Neural progenitor cell (in vitro differentiated cells): ENCODE measurements around the gene CD9. TPM values are rescaled to one million over a fixed set of nuclear protein-coding genes. Genes with fewer than 3 reads are reported as not detected.

Source experiments
- DNase-seq: peaks from one replicate; pipeline ENCODE4 v3.0.0-alpha.2; 2016; ENCODE audit warnings: low spot score
- H2AFZ ChIP-seq: fragments of 200-600 bp; sonication (generic); replicated peaks from 2 replicates; pipeline ENCODE4 v1.6.1; 2016; ENCODE audit warnings: antibody characterized with exemption
- H3F3A ChIP-seq: fragments of 200-600 bp; sonication (generic); 2 replicates; pipeline ENCODE4 v1.6.1; 2016; ENCODE audit warnings: antibody characterized with exemption, low read depth
- H3K27ac ChIP-seq: fragments of 200-600 bp; sonication (generic); 2 replicates; pipeline ENCODE4 v1.5.1; 2016; ENCODE audit warnings: mild to moderate bottlenecking
- H3K27me3 ChIP-seq: fragments of 200-600 bp; sonication (generic); 2 replicates; pipeline ENCODE4 v1.6.1; 2016; ENCODE audit warnings: mild to moderate bottlenecking, moderate library complexity
- H3K36me3 ChIP-seq: fragments of 200-600 bp; sonication (generic); 2 replicates; pipeline ENCODE4 v1.5.1; 2016
- H3K4me1 ChIP-seq: fragments of 200-600 bp; sonication (generic); 2 replicates; pipeline ENCODE4 v1.6.1; 2016; ENCODE audit warnings: mixed run types
- H3K4me2 ChIP-seq: fragments of 200-600 bp; sonication (generic); 2 replicates; pipeline ENCODE4 v1.6.1; 2016
- H3K4me3 ChIP-seq: fragments of 200-600 bp; sonication (generic); 2 replicates; pipeline ENCODE4 v1.5.1; 2016
- H3K79me2 ChIP-seq: fragments of 200-600 bp; sonication (generic); 2 replicates; pipeline ENCODE4 v1.6.1; 2016; ENCODE audit warnings: low read depth
- H3K9ac ChIP-seq: fragments of 200-600 bp; sonication (generic); 2 replicates; pipeline ENCODE4 v1.6.1; 2016
- H3K9me3 ChIP-seq: fragments of 200-600 bp; sonication (generic); 2 replicates; pipeline ENCODE4 v1.5.1; 2016; ENCODE audit warnings: low read depth
- H4K20me1 ChIP-seq: fragments of 200-600 bp; sonication (generic); 2 replicates; pipeline ENCODE4 v1.6.1; 2016; ENCODE audit warnings: low read depth
- H3K27ac Mint-ChIP-seq: 3 replicates; pipeline ENCODE4 v1.8.0; 2021; ENCODE audit warnings: mixed read lengths
- H3K27me3 Mint-ChIP-seq: 2 replicates; pipeline ENCODE4 v1.8.0; 2022; ENCODE audit warnings: low read depth, mild to moderate bottlenecking, inconsistent platforms, moderate library complexity, mixed read lengths; ENCODE audit not compliant: insufficient read depth
- H3K36me3 Mint-ChIP-seq: 3 replicates; pipeline ENCODE4 v1.8.0; 2021; ENCODE audit warnings: mixed read lengths
- H3K4me1 Mint-ChIP-seq: 3 replicates; pipeline ENCODE4 v1.8.0; 2021; ENCODE audit warnings: mixed read lengths
- H3K4me3 Mint-ChIP-seq: 3 replicates; pipeline ENCODE4 v1.8.0; 2021; ENCODE audit warnings: mild to moderate bottlenecking, moderate library complexity, mixed read lengths
- H3K9me3 Mint-ChIP-seq: 3 replicates; pipeline ENCODE4 v1.8.0; 2020; ENCODE audit warnings: mixed read lengths
- EZH2 ChIP-seq: fragments of 200-600 bp; sonication (generic); IDR thresholded peaks from 2 replicates; pipeline ENCODE4 v1.6.1; 2017; ENCODE audit warnings: antibody characterized with exemption, mild to moderate bottlenecking, moderate library complexity
- EZH2phosphoT487 ChIP-seq: fragments of 200-600 bp; sonication (generic); IDR thresholded peaks from 2 replicates; pipeline ENCODE4 v1.6.1; 2017; ENCODE audit warnings: antibody characterized with exemption
- total RNA-seq: library from RNA; depleted of rRNA; stranded (reverse); fragments of >200 nt; gene quantifications from 2 replicates; pipeline ENCODE4 v1.2.3, GENCODE V29; 2015; ENCODE audit warnings: low replicate concordance
- TF ChIP-seq, protein P1 (sequence below): fragments of 200-600 bp; sonication (generic); IDR thresholded peaks from 2 replicates; pipeline ENCODE4 v1.5.1; 2017; ENCODE audit warnings: antibody characterized with exemption, mild to moderate bottlenecking

The CD9 gene
- total RNA-seq, 1 donor from 2014 or later, result 3.6 TPM

DNA sequence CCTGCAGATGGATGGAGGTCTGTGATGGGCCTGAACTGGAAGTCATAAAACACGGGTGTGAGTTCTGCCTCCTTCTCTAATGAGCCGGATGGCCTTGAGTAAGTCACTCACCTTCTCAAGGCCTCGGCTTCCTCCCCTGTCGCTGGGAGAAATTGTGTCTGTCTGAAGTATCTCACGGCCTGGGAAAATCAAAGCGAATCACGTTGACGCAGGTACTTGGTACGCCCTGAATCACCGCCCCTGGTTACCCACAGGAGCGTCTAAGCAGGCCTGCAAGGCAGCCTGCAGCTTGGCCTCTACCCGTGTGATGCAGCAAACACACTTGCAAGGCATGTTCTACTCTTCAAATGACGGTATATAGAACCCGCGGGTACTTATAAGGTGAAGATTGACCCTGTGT lies 28.1 kb upstream of the CD9 start:
- Histone ChIP-seq H3K79me2 (no peaks in the 10 kb centered on the region), H3K4me2 (no peak overlapping the region), H3K4me1 (no peaks in the 10 kb centered on the region), H2AFZ (no peak overlapping the region), H3F3A (no peaks in the 10 kb centered on the region), H3K9ac (no peak overlapping the region), H3K36me3 (no peaks in the 10 kb centered on the region), H3K27ac (no peak overlapping the region), H3K9me3 (no peaks in the 10 kb centered on the region), H3K4me3 (no peak overlapping the region), H3K27me3 (no peaks in the 10 kb centered on the region), H4K20me1 (no peaks in the 10 kb centered on the region)
- no peak for DNase-seq
- Mint-ChIP-seq H3K36me3 (no peaks in the 10 kb centered on the region), H3K27ac (no peak overlapping the region), H3K4me3 (no peak overlapping the region), H3K27me3 (peaks cover 4% of the 10 kb centered on the region), H3K9me3 (peaks cover 7% of the 10 kb centered on the region), H3K4me1 (no peaks in the 10 kb centered on the region)
- no peak for TF ChIP-seq EZH2
- TF ChIP-seq, protein P1, sequence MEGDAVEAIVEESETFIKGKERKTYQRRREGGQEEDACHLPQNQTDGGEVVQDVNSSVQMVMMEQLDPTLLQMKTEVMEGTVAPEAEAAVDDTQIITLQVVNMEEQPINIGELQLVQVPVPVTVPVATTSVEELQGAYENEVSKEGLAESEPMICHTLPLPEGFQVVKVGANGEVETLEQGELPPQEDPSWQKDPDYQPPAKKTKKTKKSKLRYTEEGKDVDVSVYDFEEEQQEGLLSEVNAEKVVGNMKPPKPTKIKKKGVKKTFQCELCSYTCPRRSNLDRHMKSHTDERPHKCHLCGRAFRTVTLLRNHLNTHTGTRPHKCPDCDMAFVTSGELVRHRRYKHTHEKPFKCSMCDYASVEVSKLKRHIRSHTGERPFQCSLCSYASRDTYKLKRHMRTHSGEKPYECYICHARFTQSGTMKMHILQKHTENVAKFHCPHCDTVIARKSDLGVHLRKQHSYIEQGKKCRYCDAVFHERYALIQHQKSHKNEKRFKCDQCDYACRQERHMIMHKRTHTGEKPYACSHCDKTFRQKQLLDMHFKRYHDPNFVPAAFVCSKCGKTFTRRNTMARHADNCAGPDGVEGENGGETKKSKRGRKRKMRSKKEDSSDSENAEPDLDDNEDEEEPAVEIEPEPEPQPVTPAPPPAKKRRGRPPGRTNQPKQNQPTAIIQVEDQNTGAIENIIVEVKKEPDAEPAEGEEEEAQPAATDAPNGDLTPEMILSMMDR, result no peak
- no peak for TF ChIP-seq EZH2phosphoT487

DNA sequence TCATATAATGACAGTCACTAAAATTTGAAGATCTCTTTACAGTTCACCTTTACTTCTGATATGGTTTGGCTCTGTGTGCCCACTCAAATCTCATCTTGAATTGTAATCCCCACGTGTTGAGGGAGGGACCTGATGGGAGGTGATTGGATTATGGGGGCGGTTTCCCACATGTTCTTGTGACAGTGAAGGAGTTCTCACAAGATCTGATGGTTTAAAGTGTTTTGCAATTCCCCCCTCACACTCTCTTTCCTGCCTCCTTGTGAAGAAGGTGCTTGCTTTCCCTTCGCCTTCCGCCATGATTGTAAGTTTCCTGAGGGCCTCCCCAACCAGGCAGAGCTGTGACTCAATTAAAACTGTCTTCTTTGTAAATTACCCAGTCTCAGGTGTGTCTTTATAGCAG lies 27.3 kb upstream of the CD9 start:
- Mint-ChIP-seq H3K4me3 (no peak overlapping the region), H3K27ac (no peak overlapping the region), H3K9me3 (peaks cover 7% of the 10 kb centered on the region), H3K4me1 (no peaks in the 10 kb centered on the region), H3K36me3 (no peaks in the 10 kb centered on the region), H3K27me3 (peaks cover 5% of the 10 kb centered on the region)
- Histone ChIP-seq H3F3A (no peaks in the 10 kb centered on the region), H3K27me3 (no peaks in the 10 kb centered on the region), H3K4me2 (no peak overlapping the region), H3K4me1 (no peaks in the 10 kb centered on the region), H3K79me2 (no peaks in the 10 kb centered on the region), H3K4me3 (no peak overlapping the region), H3K9ac (no peak overlapping the region), H3K9me3 (no peaks in the 10 kb centered on the region), H4K20me1 (no peaks in the 10 kb centered on the region), H3K27ac (no peak overlapping the region), H2AFZ (no peak overlapping the region), H3K36me3 (no peaks in the 10 kb centered on the region)
- no peak for TF ChIP-seq EZH2phosphoT487
- TF ChIP-seq, protein P1, result no peak
- no peak for TF ChIP-seq EZH2
- DNase-seq, result no peak

DNA sequence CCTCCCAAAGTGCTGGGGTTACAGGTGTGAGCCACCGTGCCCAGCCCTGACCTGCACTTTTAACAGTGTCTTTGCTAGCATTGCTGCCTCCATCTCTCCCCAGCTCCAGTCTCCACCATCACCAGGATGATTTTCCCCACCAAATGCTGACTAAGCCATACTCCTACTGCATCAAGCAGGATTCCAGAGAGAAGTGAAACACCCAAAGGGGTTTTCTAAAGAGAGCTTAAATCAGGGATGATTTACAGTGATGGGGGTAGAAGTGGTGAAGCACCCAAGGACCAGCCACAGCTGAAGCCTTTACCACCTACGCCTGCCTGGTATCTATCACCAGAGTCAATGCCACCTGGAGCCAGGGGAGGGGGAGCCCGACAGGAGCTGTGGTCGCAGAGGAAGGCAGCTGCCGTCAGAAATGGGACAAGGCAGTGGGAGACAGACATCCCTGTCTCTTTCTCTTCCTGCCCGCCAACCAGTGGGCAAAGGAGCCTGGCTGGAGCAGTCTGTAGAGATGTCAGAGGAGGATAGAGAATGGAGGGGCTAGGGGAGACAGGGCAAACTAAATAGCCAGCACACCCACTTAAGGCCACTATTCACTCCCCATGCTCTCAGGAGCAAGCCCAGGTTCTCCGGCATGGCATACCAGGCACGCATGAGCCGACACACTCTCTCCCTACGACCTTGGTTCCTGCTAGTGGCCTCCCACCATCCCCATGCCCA lies 22.4 kb upstream of the CD9 start:
- H3K9me3 Mint-ChIP-seq, result peaks cover 3% of the 10 kb centered on the region
- DNase-seq, result no peak
- Histone ChIP-seq H4K20me1 (no peaks in the 10 kb centered on the region), H3K27ac (no peak overlapping the region), H3K9ac (no peak overlapping the region), H2AFZ (no peak overlapping the region), H3K4me3 (no peak overlapping the region), H3K9me3 (no peaks in the 10 kb centered on the region), H3K4me1 (peaks cover 11% of the 10 kb centered on the region), H3K4me2 (no peak overlapping the region), H3F3A (no peaks in the 10 kb centered on the region), H3K36me3 (no peaks in the 10 kb centered on the region), H3K27me3 (no peaks in the 10 kb centered on the region), H3K79me2 (no peaks in the 10 kb centered on the region)
- H3K27me3 Mint-ChIP-seq, result peaks cover 15% of the 10 kb centered on the region
- TF ChIP-seq EZH2phosphoT487 (no peak), EZH2 (no peak)
- TF ChIP-seq, protein P1, result no peak
- H3K36me3 Mint-ChIP-seq, result no peaks in the 10 kb centered on the region
- no peak overlapping the region for H3K4me3 Mint-ChIP-seq
- H3K4me1 Mint-ChIP-seq, result peaks cover 20% of the 10 kb centered on the region
- no peak overlapping the region for H3K27ac Mint-ChIP-seq
